GM21381 (cell line): ENCODE data around the gene EP400.

ENCODE experiments used
- ATAC-seq: cut with Tn5 transposase; IDR thresholded peaks from one replicate; pipeline ENCODE4 v1.9.1; 2021; ENCODE audit warnings: mild to moderate bottlenecking, moderate library complexity; ENCODE audit not compliant: unreplicated experiment

EP400 gene

DNA sequence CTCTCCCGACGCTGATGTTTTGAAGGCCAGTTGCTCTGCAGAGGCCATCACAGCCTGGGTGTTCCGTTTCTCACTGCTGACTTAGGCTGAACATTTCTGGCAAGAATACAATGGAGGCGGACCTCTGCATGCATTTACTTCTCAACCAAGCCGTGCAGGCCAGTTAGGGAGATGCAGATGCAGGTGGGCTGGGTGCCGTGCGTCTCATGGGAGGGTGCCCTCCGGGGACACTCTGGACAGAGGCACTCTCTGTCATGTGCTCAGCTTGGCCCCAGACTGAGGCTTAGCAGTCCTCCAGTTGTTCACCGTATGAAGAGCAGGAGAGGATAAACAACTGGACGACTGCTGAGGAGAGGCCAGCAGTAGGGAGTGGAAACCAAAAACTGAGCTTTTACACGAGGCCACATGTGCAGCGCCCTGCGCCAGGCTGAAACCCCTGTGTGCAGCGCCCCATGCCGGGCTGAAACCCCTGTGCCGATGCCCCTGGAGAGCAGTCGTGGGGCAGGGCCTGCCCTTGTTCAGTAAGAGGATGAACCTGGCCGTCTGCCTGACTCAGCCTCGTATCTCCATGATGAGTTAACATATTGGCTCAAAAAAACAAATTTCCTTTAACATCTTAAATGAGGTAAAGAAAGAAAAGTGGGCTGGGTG lies 162.0 kb downstream of the EP400 start:
- no peak for ATAC-seq

DNA sequence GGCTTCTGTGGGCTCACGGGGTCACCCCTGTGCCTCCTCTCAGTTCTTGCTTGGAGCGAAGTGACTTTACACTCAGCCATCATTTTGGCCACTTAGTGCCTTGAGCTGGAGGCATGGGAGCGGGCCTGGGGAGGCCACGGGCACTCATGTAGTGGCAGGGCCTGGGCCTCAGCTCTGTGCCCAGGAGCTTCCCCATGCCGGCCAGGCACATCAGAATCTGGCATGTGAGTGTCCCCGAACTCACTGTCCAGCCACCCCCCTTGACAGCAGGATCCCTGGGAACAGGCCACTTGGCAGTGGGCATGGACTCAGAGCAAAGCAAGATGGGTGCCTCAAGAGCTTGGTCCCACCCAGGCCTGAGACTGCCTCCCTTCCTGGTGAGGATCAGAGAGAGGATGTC lies 164.9 kb downstream of the EP400 start:
- ATAC-seq: no peak

GRCh38 chr12:132115500-132115899 lies 165.8 kb downstream of the EP400 start:
- ATAC-seq: no peak

GRCh38 chr12:132116709-132117557 lies 167.2 kb downstream of the EP400 start:
- ATAC-seq: no peak

GRCh38 chr12:132117558-132117875 lies 167.8 kb downstream of the EP400 start:
- no peak for ATAC-seq

DNA sequence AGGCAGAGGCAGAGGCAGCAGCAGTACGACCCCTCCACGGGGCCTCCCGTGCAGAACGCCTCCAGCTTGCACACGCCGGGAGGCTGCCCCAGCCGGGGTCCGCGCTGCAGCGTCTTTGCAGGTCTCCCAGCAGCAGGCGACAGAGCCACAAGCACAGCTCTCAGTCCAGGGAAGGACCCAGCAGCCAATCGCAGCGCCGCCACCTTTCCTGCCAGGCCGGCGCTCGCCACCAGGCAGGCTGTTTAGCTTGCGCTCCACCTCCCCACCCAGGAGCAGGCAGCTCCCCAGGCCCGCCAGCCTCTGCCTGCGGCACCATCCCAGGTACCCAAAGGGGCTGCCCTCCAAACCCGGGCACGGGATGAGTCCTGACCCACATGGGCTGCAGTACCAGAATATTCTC lies 169.1 kb downstream of the EP400 start:
- no peak for ATAC-seq

DNA sequence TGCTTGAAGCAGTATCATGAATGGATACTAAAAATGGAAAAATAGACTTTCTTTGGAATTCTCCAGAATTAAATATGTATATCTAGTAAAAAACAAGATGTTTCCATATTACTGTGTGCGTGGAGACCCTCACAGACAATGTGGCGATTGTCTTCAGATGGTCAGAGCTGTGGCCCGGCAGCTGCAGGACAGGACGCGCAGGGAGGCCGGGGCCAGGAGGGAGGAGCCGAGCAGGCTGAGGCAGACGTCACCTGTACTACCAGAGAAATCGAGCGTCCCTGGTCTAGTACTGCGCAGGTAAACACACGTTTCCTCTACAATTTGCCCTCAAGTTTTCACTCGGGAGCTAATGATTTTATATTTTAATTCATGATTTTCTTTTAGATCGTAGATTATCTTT lies 171.5 kb downstream of the EP400 start:
- no peak for ATAC-seq

DNA sequence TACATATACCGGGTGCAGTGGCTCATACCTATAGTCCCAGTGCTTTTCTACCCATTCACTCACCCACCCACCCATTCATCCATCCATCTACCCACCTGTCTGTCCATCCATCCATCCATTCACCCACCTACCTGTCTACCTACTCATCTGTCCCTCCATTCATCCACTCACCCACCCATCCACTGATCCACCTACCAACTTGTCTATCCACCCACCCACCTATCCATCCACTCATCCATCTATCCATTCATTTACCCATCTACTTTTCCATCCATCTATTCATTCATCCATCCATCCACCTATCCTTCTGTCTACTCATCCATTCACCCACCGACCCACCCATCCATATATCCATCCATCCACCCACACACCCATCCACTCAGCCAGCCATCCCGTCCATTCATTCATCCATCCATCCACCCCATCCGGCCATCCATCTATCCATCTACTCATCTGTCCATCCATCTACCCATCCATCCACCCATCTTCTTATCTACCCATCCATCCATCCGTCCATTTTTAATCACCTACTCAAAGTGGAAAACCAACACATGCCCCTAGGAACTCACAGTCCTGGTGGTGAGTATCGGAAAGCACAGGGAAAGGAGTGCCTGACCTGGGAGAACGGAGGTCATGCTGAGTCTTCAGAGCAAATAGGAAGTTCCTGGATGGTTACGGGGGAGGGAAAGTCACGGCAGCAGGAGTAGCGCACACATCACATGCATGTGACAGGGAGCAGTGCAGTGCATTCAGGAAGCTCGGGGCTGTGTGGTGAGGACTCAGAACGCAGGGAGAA lies 174.4 kb downstream of the EP400 start:
- no peak for ATAC-seq

DNA sequence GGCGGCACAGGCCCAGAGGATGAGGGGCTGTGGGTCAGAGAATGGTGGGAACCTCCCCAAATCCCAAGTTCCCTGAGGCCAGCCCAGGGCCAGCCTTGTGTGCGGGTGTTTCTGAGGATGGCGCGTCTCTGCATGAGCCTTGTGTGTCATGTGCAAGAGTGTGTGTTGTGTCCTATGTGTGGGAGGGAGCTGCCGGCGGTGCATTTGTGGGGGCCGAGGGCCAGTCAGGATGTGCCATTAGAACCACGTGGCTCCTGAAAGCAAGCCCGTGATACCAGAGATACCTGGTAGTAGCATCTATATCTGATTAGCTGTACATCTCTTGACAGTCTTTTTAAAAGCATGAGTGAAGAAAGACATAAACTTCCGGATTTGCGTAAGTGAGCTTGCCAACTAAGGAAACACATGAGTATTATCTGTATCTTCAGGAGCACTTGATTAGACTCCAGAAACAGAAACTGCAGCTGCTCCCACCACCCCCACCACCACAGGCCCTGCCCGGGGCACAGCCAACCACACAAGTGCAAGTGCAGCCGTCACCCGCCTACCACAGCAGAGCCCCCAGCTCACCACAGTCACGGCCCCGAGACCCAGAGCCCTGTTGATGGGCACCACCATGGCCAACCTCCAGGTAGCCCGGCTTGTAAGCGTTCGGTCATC lies 175.2 kb downstream of the EP400 start:
- ATAC-seq: no peak

DNA sequence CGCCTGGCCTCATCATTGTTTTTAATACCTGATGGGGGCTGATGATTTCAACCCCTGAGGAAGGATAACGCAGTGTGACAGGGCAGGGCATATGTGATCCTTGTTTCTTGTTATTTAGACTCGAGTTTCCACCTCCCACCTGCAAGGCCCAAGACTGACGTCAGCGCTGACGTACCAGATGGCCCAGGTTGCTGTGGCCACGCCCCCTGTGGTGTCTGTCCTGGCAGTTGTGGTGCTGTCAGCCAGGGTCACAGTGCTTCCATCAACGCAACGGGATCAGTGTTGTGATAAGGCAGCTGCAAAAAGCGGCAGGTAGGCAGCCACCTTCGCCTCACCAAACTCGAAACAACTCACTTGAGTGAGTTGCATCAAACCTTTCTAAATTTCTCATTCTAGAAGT lies 176.0 kb downstream of the EP400 start:
- no peak for ATAC-seq

DNA sequence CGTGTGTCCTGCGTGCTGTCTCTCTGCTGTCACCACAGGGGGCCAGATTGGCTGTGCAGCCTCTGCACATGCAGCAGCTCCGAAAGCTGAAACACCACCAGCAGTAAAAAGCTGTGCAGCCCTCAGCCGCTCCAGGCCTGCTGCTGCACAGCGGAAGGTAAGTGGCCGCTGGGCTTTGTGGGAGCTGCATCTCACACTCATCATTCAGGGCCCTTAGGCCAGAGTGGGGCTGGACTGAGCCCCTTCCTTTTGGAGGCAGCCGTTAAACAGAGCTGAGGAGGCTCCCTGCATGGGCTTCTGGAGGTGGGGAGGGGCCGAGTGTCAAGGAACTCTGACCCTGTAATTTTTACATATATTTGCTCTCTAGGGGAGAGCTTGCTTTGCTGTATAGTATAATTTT lies 177.3 kb downstream of the EP400 start:
- ATAC-seq: no peak

DNA sequence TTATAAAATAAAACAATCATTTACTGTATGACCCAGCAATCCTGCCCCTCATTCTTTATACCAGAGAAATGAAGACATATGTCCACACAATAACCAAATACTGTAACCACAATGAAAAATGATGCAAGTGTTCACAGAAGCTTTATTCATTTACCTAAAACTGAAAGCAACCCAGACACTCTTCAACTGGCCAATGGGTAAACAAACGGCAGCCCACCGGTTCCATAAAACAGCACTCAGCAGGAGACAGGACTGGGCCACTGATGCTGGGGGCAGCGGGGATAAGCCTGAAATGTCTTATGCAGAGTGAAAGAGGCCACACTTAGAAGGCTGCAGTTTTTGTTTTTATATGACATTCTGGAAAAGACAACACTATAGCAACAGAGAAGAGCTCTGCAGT lies 179.3 kb downstream of the EP400 start:
- ATAC-seq: no peak

DNA sequence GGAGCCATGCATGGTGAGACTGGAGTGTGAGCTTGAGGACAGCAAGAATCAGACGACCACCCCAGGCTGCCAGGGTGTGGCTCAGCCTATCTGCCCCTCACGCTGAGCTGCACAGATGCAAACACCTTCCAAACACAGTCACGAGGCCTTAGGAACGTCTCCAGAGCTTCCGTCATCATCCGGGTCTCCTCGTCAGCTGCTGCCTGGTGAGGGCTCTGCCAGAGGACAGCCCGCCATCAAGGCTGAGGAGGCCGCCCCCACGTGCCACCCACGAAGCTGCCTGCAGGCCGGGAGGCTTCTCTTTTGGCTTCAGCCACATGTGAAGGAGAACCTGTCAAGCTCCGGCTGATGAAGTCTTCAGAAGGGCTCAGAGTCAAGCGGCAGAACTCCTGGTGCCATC lies 180.9 kb downstream of the EP400 start:
- ATAC-seq: no peak
